Activated T-cell treated with anti-CD3 and anti-CD28 coated beads for 4 hours (primary cell): ENCODE data around the gene ADGRD1.

ENCODE experiments used
- DNase-seq: peaks from one replicate; pipeline ENCODE4 v3.0.0-alpha.2; 2020

Gene ADGRD1

DNA sequence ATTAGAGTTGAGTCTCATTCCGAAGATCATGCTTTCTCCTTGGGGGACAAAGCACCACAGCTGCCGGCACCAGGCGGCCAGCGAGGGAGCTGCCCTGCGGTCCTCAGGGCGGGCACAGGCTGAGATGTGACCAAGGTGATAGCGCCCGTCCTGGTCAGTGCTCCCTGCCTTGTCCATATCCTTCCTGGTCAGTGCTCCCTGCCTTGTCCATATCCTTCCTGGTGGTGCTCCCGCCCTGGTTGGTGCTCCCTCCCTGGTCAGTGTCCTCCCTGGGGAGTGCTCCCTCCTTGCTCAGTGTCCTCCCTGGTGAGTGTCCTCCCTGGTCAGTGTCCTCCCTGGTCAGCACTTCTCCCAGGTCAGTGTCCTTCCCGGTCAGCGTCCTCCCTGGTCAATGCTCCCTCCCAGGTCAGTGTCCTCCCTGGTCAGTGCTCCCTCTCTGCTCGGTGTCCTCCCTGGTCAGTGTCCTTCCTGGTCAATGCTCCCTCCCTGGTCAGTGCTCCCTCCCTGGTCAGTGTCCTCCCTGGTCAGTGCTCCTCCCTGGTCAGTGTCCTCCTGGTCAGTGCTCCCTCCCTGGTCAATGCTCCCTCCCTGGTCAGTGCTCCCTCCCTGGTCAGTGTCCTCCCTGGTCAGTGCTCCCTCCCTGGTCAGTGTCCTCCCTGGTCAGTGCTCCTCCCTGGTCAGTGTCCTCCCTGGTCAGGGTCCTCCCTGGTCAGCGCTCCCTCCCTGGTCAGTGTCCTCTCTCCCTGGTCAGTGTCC lies 92.2 kb downstream of the ADGRD1 start:
- no peak for DNase-seq

DNA sequence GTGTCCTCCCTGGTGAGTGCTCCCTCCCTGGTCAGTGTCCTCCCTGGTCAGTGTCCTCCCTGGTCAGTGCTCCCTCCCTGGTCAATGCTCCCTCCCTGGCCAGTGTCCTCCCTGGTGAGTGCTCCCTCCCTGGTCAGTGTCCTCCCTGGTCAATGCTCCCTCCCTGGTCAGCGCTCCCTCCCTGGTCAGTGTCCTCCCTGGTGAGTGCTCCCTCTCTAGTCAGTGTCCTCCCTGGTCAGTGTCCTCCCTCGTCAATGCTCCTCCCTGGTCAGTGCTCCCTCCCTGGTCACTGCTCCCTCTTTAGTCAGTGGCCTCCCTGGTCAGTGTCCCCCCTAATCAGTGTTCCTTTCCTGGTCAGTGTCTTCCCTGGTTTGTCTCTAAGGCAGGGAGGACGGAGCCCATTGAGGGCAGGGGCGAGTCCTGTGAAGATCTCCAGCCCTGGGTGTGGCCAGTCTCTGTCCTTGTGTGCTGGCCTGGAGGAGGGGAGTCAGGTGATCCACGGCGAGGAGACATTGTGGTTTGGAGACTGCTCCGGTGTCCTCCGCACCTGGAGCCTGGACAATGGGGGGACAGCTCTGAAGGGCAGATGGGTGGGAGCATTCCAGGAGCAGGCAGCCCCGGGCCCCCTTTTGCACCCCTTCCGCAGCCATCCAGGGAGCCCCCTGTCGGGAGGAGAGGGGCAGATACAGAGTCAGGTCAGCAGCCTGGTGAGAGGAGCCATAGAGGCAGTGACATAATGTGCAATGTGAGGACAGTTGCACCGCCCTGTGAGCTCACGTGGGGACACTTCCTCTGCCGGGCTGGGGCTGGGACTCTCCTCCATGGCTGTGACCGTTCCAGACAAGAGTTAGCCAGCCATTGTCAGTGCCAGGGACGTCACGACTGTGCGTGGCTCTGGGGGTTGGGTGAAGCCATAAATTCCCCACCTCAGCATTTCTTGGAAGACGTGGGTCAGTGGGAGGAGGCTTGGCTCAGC lies 93.4 kb downstream of the ADGRD1 start:
- DNase-seq = no peak

DNA sequence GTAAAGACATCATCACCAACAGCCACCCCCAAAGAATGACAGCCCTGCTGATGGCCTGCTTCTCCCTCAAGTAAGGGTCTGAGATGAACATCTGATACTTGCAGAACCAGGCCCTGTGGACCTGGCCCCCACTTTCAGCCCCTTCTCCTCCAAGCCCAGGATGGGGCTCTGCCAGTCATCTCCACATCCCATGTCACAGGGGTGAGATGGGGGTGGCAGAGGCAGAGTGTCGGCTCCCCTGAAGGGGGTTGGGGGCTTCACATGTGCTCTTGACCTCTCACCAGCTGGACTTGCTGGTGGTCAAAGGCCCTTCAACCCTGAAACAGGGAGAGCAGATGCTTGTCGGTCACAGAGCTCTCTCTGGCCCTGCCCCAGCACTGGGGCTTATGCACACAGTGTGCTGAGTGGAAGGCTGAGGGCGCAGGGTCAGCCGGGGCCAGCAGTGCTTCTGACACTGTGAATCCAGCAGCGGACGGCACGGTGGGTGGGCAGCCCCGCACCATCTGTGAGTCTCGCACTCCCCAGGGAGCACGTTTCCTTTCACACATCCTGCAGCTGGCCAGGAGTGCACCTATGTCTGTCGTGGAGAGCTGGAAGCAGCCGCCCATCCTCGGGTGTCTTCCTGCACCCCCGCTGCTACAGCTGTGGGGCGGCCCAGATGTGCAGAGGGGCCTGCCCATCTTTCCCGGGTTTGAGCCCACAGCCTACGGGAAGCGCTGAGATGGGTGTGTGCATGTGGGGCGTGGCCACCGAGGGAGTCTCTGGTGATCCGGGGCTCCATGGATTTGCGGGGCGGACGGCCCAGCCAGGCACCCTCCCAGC lies 94.3 kb downstream of the ADGRD1 start:
- no peak for DNase-seq

DNA sequence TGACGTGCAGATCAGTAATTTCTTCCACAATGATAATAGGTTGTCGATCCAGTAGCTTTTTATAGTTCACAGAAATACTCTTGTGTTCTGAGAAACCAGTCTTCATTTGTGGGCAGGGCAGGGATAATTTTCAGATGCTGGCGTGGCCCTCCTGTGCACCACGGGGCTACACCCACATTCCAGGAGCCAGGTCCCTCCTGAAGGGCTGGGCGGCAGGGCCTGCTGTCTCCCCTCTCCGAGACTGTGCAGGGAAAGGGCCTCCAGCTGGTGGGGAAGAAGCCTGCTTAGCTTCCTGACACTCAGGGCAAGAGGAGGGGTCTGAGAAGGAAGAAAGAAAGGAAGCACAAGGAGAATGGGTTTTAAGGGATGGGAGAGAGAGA lies 94.9 kb downstream of the ADGRD1 start:
- DNase-seq = no peak

GRCh38 chr12:131049002-131049401 lies 95.3 kb downstream of the ADGRD1 start:
- no peak for DNase-seq

DNA sequence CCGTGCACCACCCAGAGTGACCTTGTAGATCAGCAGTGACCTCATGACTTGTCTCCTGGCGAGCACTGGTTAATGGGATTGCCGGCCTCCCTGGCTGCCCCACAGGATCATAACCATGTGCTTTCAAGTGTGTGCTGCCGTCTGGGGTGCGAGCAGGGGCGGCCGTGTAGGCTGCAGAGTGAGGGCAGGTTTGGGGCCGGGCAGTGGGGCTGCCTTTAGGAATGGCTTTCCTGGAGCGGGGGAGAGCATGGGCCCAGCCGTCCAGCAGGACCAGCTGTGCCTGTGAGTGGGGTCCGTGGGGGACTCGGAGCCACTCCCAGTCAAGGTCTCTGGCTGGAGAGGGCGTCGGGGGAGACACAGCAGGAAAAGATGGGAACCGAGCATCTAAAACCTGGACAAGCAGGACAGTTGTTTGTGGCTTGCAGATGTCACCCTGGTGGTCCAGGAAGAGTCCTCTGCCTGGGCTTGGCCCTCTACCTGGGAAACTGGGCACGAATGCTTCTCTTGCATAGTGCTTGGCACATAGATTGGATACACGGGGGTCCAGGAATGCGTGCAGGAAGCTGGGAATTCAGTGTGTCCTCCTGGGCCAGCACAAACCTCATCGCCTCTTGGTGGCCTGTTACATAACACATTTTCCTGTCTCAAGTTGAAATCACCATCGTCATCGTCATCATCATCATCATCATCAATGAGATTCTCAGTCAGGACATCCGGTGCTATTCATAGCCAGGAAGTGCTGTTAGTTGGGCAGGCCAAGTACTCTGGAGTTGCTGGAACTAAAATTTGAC lies 96.0 kb downstream of the ADGRD1 start:
- DNase-seq = no peak

GRCh38 chr12:131050463-131051154 lies 96.9 kb downstream of the ADGRD1 start:
- no peak for DNase-seq

- DNase-seq = no peak
Measured at GRCh38 chr12:131051155-131051473, 97.4 kb downstream of the ADGRD1 start.

- no peak for DNase-seq
Measured at GRCh38 chr12:131052063-131052781, 98.5 kb downstream of the ADGRD1 start.

GRCh38 chr12:131052929-131053328 lies 99.2 kb downstream of the ADGRD1 start:
- DNase-seq = no peak

DNA sequence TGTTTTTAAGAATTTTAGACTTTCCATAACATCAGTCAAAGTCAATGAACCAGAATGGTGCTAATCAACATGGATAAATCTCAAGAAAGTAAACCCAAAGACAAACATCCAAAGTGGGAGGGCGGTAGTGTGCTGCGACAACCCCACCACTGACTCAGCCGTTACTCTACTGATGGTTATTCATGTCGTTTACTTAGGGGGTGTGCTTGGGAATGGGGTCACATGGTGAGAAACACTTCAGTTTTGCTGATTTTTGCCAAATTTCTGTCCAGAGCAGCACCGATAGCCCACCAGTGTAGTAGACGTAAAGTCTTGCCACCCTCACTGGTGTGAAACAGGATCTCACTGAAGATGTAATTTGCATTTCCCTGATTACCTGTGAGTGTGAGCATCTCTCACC lies 99.9 kb downstream of the ADGRD1 start:
- no peak for DNase-seq

GRCh38 chr12:131054345-131055092 lies 100.8 kb downstream of the ADGRD1 start:
- no peak for DNase-seq

- no peak for DNase-seq
Measured at GRCh38 chr12:131055093-131055465, 101.4 kb downstream of the ADGRD1 start.

DNA sequence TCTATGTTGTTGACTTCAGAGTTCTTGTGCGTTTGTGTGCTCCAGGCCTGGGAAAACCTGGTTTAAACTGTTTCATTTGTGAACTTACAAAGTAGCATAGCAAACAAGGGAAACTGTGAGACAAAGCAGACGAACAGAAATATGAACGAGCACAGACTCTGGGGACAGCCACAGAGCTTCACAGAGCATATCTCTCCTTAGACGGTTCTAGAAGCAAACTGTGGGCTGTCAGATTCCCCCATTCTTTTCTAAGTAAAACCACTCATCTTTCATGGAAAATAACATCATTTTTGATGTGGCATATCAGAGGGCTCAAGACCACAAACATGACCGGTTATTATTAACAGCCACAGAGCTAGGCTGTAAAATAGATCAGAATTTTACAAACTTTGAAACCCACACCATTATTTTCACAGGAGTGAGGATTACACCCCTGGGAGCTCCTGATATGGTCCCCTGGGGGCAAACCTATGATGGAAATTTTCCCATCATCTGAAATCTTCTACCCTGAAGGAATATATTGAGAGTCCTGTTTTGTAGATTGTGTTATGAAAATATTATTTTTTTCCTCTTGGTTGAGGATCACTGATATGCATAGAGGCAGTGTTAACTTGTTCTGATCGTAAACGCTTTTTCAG lies 102.0 kb downstream of the ADGRD1 start:
- no peak for DNase-seq

GRCh38 chr12:131056626-131057025 lies 102.9 kb downstream of the ADGRD1 start:
- DNase-seq = no peak

DNA sequence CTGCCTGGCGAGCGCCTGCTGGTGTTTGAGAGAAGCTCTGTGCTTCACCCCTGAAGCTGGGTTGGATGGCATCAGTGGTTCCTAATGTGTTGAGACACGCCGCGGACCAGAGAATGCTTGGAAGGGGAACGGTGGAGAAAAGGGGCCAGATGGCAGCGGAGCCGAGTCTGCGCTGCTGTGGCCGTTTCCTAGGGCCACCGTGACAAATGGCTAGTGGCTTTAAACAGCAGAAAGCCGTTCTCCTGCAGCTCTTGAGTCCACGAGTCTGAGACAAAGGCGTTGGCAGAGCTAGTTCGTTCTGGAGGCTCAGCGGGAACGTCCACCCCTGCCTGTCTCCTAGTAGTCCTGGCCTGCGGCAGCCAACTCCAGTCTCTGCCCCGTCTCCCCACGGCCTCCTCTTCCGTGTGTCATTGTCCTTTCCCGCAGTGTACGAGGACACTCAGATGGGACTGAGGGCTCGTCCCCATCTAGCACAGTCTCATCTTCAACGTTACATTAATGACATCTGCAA lies 103.6 kb downstream of the ADGRD1 start:
- DNase-seq = no peak

DNA sequence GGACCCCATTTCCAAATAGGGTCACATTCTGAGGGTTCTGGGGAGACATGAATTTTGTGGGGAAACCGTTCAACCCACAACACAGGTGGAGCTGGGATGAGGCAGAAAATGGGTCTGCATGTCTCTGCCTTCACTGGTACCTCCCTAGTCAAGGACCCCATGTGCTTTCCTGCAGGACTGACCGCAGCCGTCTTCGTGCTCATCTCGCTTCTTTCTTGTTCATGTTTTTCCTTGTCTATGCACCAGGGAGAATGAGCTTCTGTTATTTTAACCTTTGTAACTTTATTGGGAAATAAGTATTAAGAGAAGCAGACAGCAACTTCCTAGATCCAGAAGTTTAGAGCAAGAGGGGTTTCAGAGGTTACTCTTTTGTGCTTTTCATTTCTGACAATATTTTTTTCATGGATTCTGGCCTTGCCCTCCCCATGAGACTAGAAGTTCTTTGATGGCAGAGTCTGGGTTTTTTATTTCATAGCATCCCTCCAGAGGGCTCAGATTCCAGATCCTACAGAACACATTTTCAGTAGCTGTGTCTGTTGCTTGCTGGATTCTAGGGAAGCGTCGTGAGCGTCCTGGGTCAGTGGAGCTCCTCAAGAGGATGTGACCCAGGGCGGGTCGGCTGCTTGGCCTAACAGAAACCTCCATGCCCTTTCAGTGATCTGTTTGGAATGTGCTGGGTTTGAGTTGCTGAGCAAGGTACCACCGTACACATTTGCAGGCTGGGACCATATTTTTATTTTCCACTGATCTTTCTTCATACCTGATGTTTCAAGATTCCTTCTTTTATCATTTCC lies 104.2 kb downstream of the ADGRD1 start:
- no peak for DNase-seq

DNA sequence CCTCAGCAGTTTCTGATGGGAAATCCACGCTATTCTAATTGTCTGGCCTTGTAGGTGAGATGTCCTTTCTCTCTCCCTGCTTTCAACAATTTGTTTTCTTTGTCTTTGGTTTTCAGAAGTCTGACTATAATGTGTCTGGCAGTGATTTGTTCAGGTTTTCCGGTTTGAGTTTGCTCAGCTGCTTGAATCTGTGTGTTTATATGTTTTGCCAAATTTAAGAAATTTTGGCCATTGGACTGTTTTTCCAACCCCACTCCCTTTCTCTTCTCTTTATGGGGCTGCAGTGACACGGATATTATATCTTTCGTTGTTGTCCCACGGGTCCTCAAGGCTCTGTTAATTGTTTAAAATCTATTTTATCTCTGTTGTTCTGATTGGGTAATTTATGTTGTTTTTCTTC lies 105.0 kb downstream of the ADGRD1 start:
- no peak for DNase-seq
